Measurements from ENCODE around the gene PCK2. TPM values are rescaled to one million over a fixed set of nuclear protein-coding genes. Genes with fewer than 3 reads are reported as not detected.

PCK2 gene
- total and polyA plus RNA-seq, 2 of the 13 experiments (the other 11 are each of a cell fraction or from before 2014, with no cell fraction given): 129 to 272 TPM

DNA sequence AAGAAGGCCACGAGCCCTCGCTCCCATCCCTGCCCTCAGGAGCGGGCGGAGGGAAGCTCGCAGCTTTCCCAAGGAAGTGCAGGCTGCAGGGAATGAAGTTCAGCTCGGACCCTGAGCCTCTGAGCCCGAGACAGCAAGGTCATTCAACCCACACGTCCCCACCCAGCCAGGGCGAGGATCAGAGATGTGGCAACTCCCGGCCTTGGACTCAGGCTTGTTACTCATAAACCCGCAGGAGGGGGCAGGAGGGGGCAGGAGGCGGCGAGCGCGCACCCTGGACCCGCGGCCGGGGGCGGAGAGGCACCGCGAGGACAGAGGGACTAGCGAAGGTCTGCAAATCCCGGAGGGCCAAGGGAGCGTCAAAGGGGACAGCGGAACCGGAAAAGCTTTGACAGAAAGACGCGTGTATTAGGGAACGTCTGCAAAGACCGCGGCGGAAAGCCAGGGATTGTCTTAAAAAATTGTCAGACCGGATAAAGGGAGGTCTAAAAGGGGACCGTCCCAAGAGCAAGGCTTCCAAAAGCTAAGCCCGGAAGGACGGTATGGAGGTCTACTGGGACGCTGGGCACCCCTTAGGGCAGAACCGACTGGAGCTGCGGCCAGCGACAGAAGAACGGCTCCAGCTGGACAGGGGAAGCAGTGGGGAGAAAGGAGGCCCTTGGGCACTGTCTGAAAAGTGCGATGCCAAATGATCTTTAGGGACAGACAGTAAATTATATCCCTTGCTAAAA, 19.9 kb downstream of the PCK2 start (continued):
- TF ChIP-seq, protein P1, sequence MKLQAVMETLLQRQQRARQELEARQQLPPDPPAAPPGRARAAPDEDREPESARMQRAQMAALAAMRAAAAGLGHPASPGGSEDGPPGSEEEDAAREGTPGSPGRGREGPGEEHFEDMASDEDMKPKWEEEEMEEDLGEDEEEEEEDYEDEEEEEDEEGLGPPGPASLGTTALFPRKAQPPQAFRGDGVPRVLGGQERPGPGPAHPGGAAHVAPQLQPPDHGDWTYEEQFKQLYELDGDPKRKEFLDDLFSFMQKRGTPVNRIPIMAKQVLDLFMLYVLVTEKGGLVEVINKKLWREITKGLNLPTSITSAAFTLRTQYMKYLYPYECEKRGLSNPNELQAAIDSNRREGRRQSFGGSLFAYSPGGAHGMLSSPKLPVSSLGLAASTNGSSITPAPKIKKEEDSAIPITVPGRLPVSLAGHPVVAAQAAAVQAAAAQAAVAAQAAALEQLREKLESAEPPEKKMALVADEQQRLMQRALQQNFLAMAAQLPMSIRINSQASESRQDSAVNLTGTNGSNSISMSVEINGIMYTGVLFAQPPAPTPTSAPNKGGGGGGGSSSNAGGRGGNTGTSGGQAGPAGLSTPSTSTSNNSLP (IDR thresholded peaks at IDR 0.05; ENCODE audit: low read depth, low read length): peak; percentile 92
- TF ChIP-seq ZNF891 (CRISPR knock-in tag; IDR thresholded peaks at IDR 0.05) (peak; percentile 77; the same call in 1 of the 2 replicates), KDM4B (CRISPR knock-in tag; IDR thresholded peaks at IDR 0.05) (peak; percentile 99), ZNF569 (CRISPR knock-in tag; IDR thresholded peaks at IDR 0.05; ENCODE audit: borderline replicate concordance) (peak; percentile 68; the same call in 1 of the 2 replicates), ATM (IDR thresholded peaks at IDR 0.05; ENCODE audit: borderline replicate concordance) (no peak), HNRNPK (IDR thresholded peaks at IDR 0.05; ENCODE audit: low read depth, low read length, poor library complexity, severe bottlenecking) (peak; percentile 48), NCOA2 (CRISPR knock-in tag; IDR thresholded peaks at IDR 0.05) (peak; percentile 97), REXO4 (CRISPR knock-in tag; IDR thresholded peaks at IDR 0.05; ENCODE audit: borderline replicate concordance) (peak; percentile 31; the same call in 1 of the 2 replicates), ERF (CRISPR knock-in tag; IDR thresholded peaks at IDR 0.05) (peak; percentile 99), RCOR2 (CRISPR knock-in tag; IDR thresholded peaks at IDR 0.05) (peak; percentile 99), TBX2 (CRISPR knock-in tag; IDR thresholded peaks at IDR 0.05; ENCODE audit: borderline replicate concordance) (peak; percentile 98), JDP2 (CRISPR knock-in tag; IDR thresholded peaks at IDR 0.05; ENCODE audit: borderline replicate concordance) (no peak), ZSCAN21 (CRISPR knock-in tag; IDR thresholded peaks at IDR 0.05; ENCODE audit: borderline replicate concordance) (peak; percentile 98), SRSF9 (IDR thresholded peaks at IDR 0.05; ENCODE audit: borderline replicate concordance, insufficient read depth, low read depth, low read length, poor library complexity, severe bottlenecking) (no peak), ZNF282 (IDR thresholded peaks at IDR 0.05; ENCODE audit: partially characterized antibody) (no peak), HNRNPL (IDR thresholded peaks at IDR 0.05; ENCODE audit: low read depth, low read length) (no peak; the same call in 1 of the 2 replicates), NCOA1 (CRISPR knock-in tag; IDR thresholded peaks at IDR 0.05) (peak; percentile 99), ZNF775 (CRISPR knock-in tag; IDR thresholded peaks at IDR 0.05; ENCODE audit: borderline replicate concordance) (peak; percentile 48; the same call in 1 of the 2 replicates)
- TF ChIP-seq, protein P2, sequence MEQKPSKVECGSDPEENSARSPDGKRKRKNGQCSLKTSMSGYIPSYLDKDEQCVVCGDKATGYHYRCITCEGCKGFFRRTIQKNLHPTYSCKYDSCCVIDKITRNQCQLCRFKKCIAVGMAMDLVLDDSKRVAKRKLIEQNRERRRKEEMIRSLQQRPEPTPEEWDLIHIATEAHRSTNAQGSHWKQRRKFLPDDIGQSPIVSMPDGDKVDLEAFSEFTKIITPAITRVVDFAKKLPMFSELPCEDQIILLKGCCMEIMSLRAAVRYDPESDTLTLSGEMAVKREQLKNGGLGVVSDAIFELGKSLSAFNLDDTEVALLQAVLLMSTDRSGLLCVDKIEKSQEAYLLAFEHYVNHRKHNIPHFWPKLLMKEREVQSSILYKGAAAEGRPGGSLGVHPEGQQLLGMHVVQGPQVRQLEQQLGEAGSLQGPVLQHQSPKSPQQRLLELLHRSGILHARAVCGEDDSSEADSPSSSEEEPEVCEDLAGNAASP (CRISPR knock-in tag; IDR thresholded peaks at IDR 0.05; ENCODE audit: borderline replicate concordance): peak; percentile 98
- TF ChIP-seq, protein P3, sequence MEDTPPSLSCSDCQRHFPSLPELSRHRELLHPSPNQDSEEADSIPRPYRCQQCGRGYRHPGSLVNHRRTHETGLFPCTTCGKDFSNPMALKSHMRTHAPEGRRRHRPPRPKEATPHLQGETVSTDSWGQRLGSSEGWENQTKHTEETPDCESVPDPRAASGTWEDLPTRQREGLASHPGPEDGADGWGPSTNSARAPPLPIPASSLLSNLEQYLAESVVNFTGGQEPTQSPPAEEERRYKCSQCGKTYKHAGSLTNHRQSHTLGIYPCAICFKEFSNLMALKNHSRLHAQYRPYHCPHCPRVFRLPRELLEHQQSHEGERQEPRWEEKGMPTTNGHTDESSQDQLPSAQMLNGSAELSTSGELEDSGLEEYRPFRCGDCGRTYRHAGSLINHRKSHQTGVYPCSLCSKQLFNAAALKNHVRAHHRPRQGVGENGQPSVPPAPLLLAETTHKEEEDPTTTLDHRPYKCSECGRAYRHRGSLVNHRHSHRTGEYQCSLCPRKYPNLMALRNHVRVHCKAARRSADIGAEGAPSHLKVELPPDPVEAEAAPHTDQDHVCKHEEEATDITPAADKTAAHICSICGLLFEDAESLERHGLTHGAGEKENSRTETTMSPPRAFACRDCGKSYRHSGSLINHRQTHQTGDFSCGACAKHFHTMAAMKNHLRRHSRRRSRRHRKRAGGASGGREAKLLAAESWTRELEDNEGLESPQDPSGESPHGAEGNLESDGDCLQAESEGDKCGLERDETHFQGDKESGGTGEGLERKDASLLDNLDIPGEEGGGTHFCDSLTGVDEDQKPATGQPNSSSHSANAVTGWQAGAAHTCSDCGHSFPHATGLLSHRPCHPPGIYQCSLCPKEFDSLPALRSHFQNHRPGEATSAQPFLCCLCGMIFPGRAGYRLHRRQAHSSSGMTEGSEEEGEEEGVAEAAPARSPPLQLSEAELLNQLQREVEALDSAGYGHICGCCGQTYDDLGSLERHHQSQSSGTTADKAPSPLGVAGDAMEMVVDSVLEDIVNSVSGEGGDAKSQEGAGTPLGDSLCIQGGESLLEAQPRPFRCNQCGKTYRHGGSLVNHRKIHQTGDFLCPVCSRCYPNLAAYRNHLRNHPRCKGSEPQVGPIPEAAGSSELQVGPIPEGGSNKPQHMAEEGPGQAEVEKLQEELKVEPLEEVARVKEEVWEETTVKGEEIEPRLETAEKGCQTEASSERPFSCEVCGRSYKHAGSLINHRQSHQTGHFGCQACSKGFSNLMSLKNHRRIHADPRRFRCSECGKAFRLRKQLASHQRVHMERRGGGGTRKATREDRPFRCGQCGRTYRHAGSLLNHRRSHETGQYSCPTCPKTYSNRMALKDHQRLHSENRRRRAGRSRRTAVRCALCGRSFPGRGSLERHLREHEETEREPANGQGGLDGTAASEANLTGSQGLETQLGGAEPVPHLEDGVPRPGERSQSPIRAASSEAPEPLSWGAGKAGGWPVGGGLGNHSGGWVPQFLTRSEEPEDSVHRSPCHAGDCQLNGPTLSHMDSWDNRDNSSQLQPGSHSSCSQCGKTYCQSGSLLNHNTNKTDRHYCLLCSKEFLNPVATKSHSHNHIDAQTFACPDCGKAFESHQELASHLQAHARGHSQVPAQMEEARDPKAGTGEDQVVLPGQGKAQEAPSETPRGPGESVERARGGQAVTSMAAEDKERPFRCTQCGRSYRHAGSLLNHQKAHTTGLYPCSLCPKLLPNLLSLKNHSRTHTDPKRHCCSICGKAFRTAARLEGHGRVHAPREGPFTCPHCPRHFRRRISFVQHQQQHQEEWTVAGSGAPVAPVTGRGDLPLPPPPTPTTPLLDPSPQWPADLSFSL (CRISPR knock-in tag; IDR thresholded peaks at IDR 0.05): no peak
